HepG2 (cell line): ENCODE results near the gene DCTN4. TPM values are rescaled to one million over a fixed set of nuclear protein-coding genes. Genes with fewer than 3 reads are reported as not detected.

Experiments
- CBX2 ChIP-seq, 2 experiments: fragments of 200-600 bp in 1 of 2; sonication (generic); formaldehyde crosslinking in 1 of 2; IDR thresholded peaks; 2 replicates each; pipeline versions ENCODE4 v1.7.0 to v1.8.1; 2018 to 2022; ENCODE audit warnings: low read depth in 2 of 2, low read length in 1 of 2, mild to moderate bottlenecking in 1 of 2, missing genetic modification reagents in 1 of 2
- FOSL2 ChIP-seq: sonication (generic); formaldehyde crosslinking; IDR thresholded peaks from 2 replicates; pipeline ENCODE4 v1.4.0; 2020; ENCODE audit warnings: missing genetic modification reagents
- LCORL ChIP-seq, 2 experiments: fragments of 450-650 bp in 1 of 2; sonication (generic) in 1 of 2; formaldehyde crosslinking in 1 of 2; IDR thresholded peaks; 2 replicates each; pipeline versions ENCODE4 v1.5.0 to v1.6.1; 2017 to 2020; ENCODE audit warnings: antibody characterized with exemption in 1 of 2, missing genetic modification reagents in 1 of 2
- NFIC ChIP-seq: IDR thresholded peaks from 2 replicates; pipeline ENCODE4 v1.6.1; 2012; ENCODE audit warnings: mild to moderate bottlenecking, low read length, inconsistent platforms
- RNF2 ChIP-seq: fragments of 450-650 bp; conservative IDR thresholded peaks from 2 replicates; pipeline ENCODE4 v1.6.1; 2016; ENCODE audit warnings: low read depth
- SAP130 ChIP-seq: IDR thresholded peaks from 2 replicates; pipeline ENCODE4 v1.6.1; 2016; ENCODE audit warnings: low read depth
- SIN3B ChIP-seq: fragments of 150-350 bp; IDR thresholded peaks from 2 replicates; pipeline ENCODE4 v1.6.1; 2014; ENCODE audit warnings: low read length
- SPEN ChIP-seq: sonication (generic); formaldehyde crosslinking; IDR thresholded peaks from 2 replicates; pipeline ENCODE4 v1.5.1; 2020; ENCODE audit warnings: low read depth, mild to moderate bottlenecking, missing genetic modification reagents
- TBX2 ChIP-seq: sonication (generic); formaldehyde crosslinking; IDR thresholded peaks from 2 replicates; pipeline ENCODE4 v1.5.0; 2020; ENCODE audit warnings: missing genetic modification reagents, mild to moderate bottlenecking, borderline replicate concordance
- THAP11 ChIP-seq: IDR thresholded peaks from 2 replicates; pipeline ENCODE4 v1.6.1; 2016; ENCODE audit warnings: missing biosample characterization, missing genetic modification reagents
- YEATS2 ChIP-seq: sonication (generic); formaldehyde crosslinking; IDR thresholded peaks from 2 replicates; pipeline ENCODE4 v1.4.0; 2020; ENCODE audit warnings: missing genetic modification reagents, borderline replicate concordance
- ZNF329 ChIP-seq: sonication (generic); formaldehyde crosslinking; IDR thresholded peaks from 2 replicates; pipeline ENCODE4 v1.9.0; 2021; ENCODE audit warnings: low read depth, mild to moderate bottlenecking, missing genetic modification reagents
- polyA plus RNA-seq, 8 experiments: library from polyadenylated mRNA; depleted of rRNA in 3 of 8; stranded (reverse) in 7 of 8; unstranded in 1 of 8; fragments of >200 nt; fragmentation: Illumina TruSeq in 4 of 8; extraction: Trizol in 4 of 8; gene quantifications; 2 replicates each; pipeline versions ENCODE4 v1.2.1 to v1.2.3, GENCODE V29; 2011 to 2016; ENCODE audit warnings: low read depth in 4 of 8, missing spikeins in 1 of 8, mixed read lengths in 1 of 8; ENCODE audit not compliant: insufficient read depth in 1 of 8
- total RNA-seq, 5 experiments: library from RNA; depleted of rRNA; stranded (reverse); fragments of >200 nt; fragmentation: Illumina TruSeq; extraction: Trizol; gene quantifications; 2 replicates each; pipeline ENCODE4 v1.2.3, GENCODE V29; 2016; ENCODE audit warnings: low read depth in 1 of 5
- TF ChIP-seq, protein P1 (sequence below): sonication (generic); formaldehyde crosslinking; IDR thresholded peaks from 2 replicates; pipeline ENCODE4 v1.5.1; 2020; ENCODE audit warnings: mild to moderate bottlenecking, missing genetic modification reagents, moderate library complexity
- TF ChIP-seq, protein P2 (sequence below): sonication (generic); formaldehyde crosslinking; conservative IDR thresholded peaks from 2 replicates; pipeline ENCODE4 v1.8.0; 2022; ENCODE audit warnings: mild to moderate bottlenecking, moderate library complexity, missing genetic modification reagents
- TF ChIP-seq, protein P3 (sequence below): IDR thresholded peaks from 2 replicates; pipeline ENCODE4 v1.6.1; 2012; ENCODE audit warnings: low read depth, low read length, improper control_type of control experiment

The DCTN4 gene
- total and polyA plus RNA-seq, 2 of the 13 experiments (the other 11 are each of a cell fraction or from before 2014, with no cell fraction given) = 24.1 to 26.9 TPM

DNA sequence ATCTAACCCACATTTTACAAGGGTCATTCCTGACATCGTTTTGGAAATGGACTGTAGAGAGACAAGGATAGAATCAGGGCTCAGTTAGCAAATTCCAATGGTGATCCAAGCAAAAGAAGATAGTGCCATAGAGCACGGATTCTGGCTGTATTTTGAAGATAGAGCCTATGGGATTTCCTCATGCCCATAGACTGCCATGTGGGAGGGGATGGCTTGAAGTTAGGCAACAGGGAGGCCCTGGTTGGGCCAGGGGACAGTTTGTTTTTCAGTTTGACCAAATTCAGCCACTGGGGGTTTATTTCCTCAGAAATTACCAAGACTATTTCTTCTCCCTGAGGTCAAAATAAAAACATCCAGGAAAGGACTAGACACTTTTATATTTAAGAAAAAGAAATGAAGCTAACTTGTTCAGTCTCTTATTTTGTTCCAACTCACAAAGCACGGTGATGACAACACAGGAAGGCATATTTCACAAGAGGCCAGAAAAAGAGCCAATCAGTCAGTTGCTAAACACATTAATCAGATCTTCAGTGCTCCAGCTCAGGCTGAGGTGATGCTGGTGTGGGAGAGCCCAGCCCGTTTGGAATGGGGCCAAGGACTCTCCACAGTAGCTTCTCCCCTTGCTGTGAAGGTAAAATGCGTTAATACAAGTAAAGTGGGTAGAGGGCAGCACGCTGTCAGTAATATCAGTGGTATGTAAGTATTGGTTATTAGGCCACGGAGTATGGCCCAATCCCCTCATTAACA lies 4.4 kb upstream of the DCTN4 start (continued):
- TF ChIP-seq, protein P1, sequence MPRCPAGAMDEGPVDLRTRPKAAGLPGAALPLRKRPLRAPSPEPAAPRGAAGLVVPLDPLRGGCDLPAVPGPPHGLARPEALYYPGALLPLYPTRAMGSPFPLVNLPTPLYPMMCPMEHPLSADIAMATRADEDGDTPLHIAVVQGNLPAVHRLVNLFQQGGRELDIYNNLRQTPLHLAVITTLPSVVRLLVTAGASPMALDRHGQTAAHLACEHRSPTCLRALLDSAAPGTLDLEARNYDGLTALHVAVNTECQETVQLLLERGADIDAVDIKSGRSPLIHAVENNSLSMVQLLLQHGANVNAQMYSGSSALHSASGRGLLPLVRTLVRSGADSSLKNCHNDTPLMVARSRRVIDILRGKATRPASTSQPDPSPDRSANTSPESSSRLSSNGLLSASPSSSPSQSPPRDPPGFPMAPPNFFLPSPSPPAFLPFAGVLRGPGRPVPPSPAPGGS = no peak
- TF ChIP-seq, protein P2, sequence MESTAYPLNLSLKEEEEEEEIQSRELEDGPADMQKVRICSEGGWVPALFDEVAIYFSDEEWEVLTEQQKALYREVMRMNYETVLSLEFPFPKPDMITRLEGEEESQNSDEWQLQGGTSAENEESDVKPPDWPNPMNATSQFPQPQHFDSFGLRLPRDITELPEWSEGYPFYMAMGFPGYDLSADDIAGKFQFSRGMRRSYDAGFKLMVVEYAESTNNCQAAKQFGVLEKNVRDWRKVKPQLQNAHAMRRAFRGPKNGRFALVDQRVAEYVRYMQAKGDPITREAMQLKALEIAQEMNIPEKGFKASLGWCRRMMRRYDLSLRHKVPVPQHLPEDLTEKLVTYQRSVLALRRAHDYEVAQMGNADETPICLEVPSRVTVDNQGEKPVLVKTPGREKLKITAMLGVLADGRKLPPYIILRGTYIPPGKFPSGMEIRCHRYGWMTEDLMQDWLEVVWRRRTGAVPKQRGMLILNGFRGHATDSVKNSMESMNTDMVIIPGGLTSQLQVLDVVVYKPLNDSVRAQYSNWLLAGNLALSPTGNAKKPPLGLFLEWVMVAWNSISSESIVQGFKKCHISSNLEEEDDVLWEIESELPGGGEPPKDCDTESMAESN (CRISPR knock-in tag) = 0 out of 2 replicates have a peak, but pooled peaks have one; percentile 15
- TF ChIP-seq FOSL2 (CRISPR knock-in tag) = 0 out of 2 replicates have a peak, but pooled peaks have one; percentile 42
- TF ChIP-seq, protein P3, sequence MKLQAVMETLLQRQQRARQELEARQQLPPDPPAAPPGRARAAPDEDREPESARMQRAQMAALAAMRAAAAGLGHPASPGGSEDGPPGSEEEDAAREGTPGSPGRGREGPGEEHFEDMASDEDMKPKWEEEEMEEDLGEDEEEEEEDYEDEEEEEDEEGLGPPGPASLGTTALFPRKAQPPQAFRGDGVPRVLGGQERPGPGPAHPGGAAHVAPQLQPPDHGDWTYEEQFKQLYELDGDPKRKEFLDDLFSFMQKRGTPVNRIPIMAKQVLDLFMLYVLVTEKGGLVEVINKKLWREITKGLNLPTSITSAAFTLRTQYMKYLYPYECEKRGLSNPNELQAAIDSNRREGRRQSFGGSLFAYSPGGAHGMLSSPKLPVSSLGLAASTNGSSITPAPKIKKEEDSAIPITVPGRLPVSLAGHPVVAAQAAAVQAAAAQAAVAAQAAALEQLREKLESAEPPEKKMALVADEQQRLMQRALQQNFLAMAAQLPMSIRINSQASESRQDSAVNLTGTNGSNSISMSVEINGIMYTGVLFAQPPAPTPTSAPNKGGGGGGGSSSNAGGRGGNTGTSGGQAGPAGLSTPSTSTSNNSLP = 0 out of 2 replicates have a peak, but pooled peaks have one; percentile 17
- 0 out of 2 replicates have a peak, but pooled peaks have one; percentile 30 for TF ChIP-seq SPEN
- TF ChIP-seq YEATS2 (CRISPR knock-in tag) = 0 out of 2 replicates have a peak, but pooled peaks have one; percentile 15
- peak; percentile 54 for TF ChIP-seq THAP11
- no peak for TF ChIP-seq CBX2 (IDR thresholded peaks at IDR 0.05; ENCODE audit: low read depth, low read length)
- TF ChIP-seq CBX2 (CRISPR knock-in tag; IDR thresholded peaks at IDR 0.05; ENCODE audit: low read depth) = no peak
- TF ChIP-seq TBX2 = peak; percentile 30; the same call in 1 of the 2 replicates
- TF ChIP-seq ZNF329 (CRISPR knock-in tag) = no peak
- TF ChIP-seq SIN3B = no peak
- peak; percentile 33; the same call in 1 of the 2 replicates for TF ChIP-seq SAP130 (CRISPR knock-in tag)
- peak; percentile 18; the same call in 1 of the 2 replicates for TF ChIP-seq NFIC
- no peak for TF ChIP-seq RNF2
- no peak for TF ChIP-seq LCORL (IDR thresholded peaks at IDR 0.05)
- TF ChIP-seq LCORL (CRISPR knock-in tag; IDR thresholded peaks at IDR 0.05) = 0 out of 2 replicates have a peak, but pooled peaks have one; percentile 53
